Inflammatory macrophage treated with lipopolysaccharide for 1 hour (primary cell): Measurements from ENCODE around the gene USP22.

Experiments
- DNase-seq, 2 donors: peaks; one replicate each; pipeline ENCODE4 v3.0.0-alpha.2; 2020 to 2022

The USP22 gene

DNA sequence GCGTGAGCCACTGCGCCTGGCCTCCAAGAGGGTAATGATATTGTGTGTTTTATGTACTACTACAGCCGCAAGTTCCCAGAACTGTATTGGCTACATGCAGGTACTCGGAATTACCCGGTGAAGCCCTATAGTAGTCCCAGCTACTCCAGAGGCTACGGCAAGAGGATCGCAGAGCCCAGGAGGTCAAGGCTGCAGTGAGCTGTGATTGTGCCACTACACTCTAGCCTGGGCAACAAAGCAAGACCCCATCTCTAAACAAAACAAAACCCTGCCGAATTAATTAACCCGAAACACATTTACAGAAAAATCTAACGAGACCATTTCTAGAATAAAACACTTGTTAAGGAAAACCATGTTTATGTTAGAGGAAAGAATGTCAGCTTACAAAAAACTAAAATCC lies 2.2 kb upstream of the USP22 start:
- DNase-seq = no peak

DNA sequence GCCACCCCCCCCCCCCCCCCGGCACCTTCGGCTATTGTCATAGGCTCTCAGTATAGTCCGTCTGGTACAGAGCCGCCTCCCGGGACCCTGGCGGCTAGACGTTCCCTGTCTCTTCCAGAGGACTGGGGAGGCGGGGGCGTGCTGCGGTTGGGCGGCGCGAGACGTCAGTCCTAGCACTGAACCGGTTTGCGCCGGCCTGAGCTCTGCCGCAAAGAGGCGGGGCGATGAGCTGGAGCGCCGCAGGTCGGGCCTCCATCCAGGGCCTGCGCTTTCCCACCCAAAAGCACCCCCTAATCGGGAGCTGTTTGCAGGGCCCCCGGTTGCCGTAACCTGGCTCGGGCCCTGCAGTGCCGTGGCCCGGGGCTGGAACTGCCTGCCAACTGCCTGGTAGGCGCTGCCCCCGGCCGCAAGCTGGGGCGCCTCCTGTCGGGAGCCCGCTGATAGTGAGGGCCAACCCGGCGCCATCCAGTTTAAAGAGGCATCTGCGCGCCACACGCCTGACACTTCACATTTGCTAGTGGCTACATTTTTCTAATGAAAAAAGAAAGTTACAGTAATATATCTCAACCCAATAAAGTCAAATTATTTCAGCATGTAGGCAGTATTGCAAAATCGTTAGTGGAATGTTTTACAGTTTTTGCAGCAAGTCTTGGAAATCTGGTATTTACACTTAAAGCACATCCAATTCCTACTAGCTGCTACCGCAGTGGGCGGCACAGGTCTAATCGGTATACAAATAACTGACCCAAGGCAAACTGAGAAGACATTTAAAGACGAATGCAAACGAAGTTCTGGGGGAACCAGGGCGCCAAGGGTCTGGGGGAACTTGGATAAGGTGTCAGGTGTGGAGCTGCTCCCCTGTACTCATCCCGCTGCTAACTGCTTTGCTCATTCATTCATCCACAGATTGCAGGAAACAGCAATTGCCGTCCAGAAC lies 753 bp upstream of the USP22 start:
- DNase-seq = peak; percentile 72 to 98

DNA sequence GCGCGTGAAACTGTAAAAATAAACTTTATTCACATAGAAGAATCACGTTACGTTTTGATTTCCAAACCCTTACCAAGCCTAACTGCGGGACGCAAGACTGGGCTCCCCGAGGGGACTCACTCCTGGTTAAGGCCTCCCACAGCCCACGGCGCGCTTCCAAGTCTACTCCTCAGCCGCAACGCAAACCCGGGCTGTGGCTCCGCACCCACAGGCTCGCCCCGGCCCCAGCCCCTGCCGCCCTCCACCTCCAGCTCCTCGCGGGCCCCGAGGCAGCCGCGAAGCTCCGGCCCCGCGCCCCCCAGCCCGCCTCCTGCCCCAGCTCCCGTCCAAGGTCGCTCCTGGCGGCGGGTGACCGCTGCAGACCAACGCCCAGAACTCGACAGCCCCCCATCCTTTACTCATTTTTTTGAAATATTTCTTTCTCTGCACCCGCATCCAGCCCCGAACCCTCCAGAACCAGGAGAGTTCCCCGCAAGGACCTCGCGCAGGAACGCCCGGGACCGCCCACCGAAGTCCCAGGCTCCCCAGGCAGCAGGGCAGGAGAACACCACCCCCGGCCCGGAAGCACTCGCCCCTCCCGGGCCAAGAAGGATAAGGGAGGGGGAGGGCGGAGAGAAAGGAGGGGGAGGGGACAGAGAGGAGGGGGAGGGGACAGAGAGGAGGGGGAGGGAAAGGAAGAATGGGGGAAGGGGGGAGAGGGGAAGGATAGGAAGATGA lies 912 bp downstream of the USP22 start:
- peak; percentile 62 to 79 for DNase-seq

DNA sequence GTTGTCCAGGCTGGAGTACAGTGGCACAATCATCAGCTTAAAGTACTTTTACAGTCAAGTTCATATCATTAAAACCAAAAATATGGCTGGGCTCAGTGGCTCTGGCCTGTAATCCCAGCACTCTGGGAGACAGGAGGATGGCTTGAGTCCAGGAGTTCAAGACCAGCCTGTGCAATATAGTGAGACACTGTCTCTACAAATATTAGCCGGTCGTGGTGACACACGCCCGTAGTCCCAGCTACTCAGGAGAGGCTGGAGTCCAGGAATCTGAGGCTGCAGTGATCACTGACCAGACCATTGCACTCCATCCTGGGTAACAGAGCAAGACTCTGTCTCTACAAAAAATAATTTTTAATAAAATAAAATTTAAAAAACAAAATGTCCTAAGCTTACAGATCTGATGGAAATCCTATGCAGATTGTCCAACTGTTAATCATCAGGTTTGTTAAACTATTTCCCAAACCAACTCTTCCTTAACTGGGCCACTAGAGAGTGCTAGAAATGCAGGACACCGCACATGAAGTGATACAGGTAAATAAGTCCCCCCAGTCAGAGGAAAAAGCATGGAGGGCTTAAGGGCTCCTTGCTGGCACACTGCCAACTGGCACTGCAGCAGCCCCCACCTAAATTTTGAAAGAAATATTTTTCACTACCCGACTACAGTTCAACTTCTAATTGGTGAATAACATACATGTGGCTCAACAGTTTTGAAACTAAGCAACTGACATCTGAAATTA lies 2.8 kb downstream of the USP22 start:
- peak in 1 of 2 donors; percentile 50 for DNase-seq

DNA sequence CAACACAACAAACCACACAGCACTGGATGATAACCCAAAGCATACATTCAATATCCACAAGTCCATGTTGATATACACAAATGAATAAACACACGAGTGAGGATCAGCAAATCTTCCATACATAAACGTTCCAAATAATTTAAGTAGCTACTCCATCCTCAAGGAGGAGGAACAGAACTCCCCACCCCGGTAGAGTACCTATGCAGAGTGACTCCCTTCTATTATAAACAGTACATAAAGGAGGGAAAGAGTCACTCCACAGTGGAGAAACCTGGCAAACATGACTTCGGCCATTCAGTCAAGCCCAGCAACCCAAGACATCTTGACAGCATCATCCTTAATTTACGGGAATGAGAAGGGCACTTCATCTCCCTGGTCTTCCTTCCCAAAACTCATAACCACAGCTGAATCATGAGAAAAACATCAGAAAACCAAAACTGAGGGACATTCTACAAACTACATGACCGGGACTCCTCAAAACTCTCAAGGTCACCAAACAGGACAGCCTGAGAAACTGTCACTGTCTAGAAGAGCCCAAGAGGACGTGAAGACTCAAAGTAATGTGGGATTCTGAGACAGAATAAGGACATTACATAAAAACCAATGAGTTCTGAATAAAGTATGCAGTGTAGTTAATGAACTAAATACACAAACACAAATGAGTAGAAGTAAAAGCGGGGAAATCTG lies 5.6 kb downstream of the USP22 start:
- no peak for DNase-seq

DNA sequence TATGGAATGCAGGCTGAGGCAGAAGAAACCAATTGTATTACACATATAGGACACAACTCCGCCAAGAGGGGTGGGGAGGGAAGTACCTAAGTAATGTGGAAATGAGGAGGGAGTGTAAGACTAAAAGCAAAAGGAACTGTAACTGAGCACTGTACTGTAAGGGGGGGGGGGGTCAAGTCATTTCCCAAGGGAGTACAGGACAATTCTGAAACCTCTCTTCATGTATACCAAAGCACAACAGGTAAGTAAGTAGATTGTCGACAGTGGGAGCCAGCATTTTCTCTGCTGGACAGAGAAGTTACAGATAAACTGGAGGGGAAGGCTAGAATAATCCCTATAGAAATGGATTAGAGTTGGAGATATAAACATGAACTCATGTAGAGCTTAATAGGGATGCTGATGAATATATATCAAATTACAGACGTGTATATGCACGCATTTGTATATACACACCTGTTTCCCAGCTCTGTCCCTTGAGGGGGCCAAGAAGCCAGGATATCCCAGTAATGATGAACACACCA lies 6.4 kb downstream of the USP22 start:
- DNase-seq = peak; percentile 53 to 72

DNA sequence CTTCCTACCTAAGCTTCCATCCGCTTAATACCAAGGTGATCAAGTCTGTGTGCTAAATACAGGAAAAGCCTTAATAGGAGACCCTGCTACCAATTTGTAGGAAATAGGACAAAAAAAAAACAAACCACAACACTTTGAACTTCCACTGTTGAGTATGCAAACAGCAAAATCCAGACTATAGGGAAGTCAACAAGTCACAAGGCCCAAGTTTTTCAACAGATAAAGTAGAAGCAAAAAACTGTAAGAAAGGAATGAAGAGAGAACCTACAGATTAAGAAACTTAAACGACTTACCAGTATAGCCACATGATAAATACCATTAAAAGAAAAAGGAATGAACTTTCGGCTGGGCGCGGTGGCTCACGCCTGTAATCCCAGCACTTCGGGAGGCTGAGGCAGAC lies 7.4 kb downstream of the USP22 start:
- peak; percentile 49 to 61 for DNase-seq

DNA sequence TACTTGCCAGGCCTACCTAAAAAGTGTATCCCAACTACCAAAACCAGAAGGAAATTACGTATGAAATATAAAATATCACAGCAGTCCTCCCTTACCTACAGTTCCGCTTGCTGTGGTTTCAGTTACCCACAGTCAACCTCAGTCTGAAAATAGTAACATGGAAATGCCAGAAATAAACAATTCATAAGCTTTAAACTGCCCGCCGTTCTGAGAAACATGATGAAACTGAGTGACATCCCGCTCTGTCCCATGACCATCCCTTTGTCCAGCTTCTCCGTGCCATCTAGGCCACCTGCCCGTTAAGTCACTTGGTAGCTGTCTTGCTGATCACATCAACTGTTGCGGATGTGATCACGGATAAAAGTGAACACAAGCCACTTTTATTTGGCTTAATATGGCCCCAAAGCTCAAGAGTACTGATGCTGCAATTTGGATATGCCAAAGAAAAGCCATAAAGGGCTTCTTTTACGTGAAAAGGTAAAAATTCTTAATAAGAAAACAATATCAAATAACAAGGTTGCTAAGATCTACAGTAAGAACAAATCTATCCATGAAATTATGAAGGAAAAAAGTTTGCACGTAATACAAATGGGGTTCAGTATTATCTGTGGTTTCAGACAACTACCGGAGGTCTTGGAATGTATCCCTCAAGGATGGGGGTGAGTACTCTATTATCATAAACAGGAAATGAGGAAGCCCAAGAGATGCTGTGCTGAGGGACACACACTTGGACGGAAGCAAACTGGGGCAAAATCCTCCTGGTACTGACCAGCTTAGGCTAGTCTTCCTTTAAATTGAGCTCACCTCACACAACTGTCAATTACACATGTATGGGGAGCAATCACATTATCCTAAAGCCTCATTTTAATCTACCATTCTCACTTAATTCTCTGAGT lies 8.2 kb downstream of the USP22 start:
- DNase-seq = peak; percentile 71 to 81

DNA sequence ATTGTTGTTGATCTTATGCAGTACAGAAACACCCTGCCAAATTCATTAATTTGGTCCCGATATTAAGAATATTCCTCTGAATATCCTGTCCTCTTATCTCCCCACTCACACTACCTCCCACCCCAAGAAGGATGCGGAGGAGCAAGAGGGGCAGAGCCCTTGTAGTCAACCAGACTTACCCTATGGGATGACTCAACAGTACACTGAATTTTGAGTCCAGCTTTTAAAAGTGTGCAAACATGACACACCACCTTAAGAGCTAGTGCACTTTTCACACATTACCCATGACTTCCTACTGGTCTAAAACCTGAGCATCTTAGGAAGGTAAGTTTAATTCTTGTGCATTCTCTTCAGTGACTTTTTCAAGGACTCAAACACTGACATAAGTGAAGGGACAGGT lies 9.5 kb downstream of the USP22 start:
- DNase-seq = no peak

DNA sequence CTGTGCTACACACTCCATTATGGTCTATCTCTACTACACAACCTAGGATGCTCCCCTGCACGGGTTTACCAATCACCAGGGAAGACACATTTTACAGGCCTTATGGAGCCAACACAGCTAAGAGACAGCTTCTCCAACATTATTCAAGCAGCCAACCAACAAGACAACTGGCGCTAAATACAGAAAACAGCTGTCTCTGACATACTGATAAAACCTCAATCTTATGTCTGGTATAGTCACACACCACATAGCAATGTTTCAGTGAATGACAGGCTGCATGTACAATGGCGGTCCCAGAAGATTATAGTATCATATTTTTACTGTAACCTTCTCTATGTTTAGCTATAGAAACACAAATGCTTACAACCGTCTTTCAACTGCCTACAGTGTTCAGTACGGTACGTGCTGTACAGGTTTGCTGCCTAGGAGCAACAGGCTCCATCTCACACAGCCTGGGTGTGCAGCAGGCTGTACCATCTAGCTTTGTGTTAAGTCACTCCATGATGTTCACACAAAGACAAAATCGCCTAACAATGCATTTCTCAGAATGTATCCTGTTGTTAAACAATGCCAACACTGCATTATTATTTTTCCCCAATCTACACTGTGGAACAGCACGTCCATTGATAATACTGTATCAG lies 10.9 kb downstream of the USP22 start:
- DNase-seq = no peak

DNA sequence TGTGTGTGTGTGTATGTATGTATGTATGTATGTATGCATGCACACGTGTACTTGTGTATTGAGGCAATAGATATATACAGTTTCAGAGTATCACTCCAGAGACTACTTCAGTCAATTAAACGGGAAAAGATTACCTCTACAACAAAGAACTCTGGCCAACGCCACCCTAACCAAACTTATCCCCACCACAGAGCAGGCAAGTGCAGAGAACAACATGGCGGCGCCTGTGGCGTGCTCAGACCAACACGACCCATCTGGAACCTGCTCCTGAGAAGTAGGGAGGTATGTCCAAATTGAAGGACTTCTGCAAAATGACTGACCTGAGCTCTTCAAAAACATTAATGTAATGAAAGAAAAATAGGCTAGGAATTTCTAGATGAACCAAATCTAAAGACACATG lies 12.4 kb downstream of the USP22 start:
- no peak for DNase-seq

DNA sequence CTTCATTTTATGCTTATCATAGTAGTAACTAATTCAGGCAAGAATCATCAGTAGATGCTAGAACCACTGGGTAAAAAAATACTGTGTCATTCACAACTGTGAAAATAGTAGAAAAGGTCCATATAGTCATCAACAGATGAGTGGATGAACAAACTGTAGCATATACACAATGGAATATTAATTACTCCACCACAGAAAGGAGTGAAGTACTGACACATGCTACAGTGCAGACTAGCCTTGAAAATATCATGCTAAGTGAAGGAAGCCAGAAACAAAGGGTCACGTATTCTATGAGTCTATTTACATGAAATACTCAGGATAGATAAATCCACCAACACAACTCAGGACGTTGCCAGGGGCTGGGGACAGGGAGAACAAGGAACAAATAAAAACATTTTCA lies 13.3 kb downstream of the USP22 start:
- no peak for DNase-seq

DNA sequence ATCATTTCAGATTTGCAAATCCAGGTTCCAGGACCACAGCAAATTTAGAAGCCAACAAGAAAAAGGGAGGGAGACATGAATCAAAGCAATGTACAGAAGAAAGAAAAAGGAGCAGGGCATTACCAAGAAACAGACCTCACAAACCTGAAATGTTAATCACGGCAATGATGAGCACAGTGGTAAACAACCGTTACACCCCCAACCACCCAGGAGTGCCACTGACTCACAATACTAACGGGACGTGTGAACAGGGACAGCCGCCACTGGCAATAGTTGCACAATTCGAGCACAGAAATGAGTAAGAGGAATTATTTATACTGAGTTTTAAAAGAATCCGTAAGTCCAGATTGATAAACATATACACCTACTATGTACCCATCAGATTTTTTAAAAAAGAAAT lies 13.8 kb downstream of the USP22 start:
- DNase-seq = peak; percentile 25 to 48

DNA sequence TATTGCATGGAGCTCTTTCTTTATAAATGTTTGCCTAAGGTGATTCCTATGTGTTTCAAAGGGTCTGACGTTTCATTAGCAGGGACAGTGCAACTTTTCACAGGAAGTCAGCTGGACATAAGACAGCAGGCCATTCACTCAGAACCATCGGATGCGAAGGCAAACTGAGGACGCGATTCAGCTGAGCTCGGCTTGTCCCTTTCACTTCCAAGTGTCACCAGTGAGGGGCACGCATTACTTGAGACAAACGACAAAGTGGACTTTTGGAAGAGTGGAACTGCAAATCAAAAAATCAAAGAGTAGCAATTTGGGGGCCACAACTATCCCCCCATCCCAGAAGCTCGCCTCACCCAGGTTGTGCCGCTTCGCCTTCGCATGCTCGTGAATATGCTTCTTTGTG lies 14.6 kb downstream of the USP22 start:
- DNase-seq = no peak

DNA sequence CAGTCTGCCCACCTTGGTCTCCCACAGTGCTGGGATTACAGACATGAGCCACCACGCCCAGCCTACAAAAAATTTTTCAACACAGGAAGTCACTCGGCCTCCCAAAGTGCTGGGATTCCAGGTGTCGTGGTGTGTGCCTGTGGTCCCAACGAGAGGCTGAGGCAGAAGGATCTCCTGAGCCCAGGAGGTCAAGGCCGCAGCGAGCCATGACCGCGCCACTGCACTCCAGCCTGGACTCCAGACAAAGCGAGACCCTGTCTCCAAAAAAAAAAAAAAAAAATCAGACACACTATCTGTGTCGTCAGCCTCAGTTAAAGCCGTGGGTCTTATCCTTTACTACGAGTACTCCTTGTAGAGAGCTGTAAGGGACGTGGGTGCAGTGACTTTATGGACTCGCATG lies 15.8 kb downstream of the USP22 start:
- DNase-seq = no peak

DNA sequence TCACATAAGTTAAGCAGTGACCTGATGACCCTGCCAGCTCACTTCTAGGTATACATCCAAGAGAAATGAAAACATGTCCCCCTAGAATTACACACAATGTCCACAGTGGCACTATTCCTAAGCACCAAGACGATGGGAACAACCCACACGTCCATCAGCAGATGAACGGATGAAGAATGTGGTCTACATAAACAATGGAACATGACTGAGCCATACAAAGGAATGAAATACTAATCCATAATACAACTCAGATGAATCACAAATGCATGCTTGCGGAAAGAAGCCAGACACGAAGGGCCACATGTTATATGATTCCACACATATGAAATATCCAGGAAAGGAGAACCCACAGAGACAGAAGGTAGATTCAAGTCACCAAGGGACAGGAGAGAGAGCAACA lies 17.4 kb downstream of the USP22 start:
- no peak for DNase-seq

DNA sequence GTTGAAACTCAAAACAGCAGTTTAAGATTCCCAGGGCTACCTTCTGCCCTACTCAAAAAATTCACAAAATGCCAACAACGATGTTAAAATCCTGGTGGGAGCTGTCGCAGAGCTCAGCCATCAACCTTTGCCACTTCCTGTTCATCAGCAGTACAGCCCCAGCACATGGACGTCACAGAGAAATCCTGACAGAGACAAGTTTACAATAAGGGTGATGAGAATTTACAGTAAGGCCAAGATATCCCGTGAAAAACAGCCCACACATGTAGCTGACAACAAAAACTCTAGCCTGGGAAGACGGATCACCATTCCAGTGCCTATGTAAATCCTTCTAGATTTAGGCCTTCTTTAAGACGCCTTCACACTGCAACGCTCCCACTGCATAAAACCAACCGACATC lies 18.8 kb downstream of the USP22 start:
- no peak for DNase-seq

DNA sequence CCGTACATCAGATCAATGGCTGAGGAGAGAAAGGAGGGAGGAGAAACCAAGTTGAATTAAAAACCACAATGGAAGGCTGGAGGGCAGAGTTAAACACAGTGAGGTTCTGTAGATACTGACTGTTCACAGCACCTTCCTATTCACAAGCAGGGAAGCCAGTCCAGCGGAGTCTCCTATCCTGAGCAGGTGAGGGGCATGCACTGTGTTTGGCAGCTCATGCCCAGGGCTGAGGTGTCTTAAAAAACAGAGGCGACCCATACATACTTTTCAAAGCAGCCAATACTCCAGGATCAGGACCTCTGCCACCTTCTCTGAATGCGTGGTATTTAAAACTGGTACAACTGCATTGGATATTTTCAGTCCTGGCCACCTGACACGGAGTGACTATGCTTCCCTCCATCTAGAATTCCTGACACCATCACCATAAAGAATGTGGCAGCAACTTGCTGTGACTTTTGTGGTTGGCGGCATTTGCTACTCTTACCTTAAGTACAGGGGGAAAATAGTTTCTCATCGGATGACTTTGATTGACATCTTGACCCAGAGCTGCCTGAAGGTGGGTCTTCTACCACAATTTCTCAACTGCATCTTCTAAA lies 21.5 kb downstream of the USP22 start:
- no peak for DNase-seq

DNA sequence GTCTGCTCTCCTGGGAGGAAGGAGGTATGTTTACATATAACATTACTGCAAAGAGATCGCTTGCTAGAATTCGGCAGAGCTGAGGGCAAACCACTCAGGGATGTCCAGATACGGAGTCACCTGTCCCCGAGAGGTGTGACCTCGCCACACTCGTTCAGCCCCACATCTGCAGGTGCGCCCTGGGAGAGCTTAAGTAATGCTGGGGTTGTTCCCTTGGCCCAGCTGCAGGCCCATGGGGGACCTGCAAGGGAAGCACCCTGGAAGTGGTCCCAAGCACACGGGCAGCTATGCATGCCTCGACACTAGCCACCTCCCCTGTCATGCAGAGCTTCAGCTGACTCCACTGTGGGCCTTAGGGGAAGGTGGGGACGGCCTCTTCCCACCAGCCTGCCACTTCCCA lies 22.2 kb downstream of the USP22 start:
- no peak for DNase-seq

DNA sequence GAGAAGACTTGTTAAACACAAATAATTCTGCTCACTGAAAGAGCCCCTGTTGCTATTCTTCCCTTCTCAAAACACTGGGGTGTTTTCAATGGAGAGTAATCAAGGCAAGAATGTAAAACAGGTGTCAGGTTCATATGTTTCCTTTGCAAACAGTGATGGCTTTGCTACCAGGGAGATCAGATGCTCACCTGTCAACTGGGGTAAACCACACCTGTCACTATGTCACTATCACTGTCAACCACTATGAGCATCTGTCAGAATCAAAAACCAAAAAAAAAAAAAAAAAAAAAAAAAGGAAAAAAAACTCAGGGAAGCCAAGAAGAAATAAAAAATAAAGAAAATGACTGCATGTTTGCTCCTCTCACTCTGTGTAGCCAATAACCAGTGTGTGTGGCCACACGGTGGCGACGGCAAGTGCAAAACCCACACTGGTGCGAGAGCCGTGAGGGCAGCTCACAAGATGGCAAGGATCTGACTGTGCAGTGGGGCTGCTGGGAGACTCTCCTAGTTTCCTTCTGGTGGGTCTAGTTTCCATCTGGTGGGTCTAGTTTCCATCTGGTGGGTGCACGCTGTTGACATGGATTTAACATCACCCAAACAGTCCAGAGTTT lies 22.7 kb downstream of the USP22 start:
- peak in 1 of 2 donors; percentile 14 for DNase-seq
